ENCODE measurements around the gene EIF1AY.
"Not testable (repeated sequence)": the region's sequence is repeated elsewhere in the genome, so short reads cannot be mapped to it uniquely, and the experiment has no call there.

Gene EIF1AY, protein sequence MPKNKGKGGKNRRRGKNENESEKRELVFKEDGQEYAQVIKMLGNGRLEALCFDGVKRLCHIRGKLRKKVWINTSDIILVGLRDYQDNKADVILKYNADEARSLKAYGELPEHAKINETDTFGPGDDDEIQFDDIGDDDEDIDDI

DNA sequence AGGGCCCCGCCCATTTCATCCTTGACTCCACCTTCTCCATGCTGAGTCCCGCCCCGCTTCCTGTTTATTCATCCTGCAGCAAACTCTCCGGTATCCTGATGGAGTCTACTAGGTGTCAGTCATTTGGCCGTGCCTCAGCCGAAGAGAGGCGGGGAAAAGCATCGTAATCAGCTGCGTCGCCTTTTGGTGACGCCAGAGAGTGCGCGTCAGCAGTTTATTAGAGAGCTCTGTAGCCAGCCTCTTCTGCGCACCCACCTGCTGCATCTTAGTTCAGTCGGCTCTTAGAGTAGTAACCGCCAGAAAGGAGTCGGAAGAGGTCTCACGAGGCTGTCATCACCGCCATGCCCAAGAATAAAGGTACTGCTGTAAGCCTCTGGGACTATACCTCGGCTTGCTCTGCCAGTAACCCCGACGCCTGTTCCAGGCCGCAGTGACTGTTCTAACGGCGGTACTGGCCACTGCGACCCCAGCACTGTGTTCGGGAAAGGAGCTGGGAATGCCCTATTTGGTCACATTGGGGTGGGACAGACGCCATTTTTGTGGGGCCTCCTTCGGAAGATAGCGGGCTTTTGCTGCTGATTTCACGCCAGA, at the start of gene EIF1AY:
Gene EIF1AY, plus strand, starts transcription at position 246 of the 591 bp plus-strand sequence. Its CDS starts 96 bp downstream, at position 342.
- DNase-seq = no peak

DNA sequence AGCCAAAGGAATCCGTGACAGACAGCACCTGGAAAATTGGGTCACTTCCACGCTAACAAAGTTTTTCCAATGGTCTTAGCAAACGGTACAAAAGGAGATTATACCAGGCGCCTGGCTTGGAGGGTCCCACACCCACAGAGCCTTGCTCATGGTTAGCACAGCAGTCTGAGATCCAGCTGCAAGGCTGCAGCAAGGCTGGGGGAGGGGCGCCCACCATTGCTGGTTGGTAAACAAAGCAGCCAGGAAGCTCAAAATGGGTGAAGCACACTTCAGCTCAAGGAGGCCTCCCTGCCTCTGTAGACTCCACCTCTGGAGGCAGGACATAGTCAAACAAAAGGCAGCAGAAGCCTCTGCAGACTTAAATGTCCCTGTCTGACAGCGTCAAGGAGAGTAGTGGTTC, 47.1 kb upstream of the EIF1AY start:
- no peak for DNase-seq

DNA sequence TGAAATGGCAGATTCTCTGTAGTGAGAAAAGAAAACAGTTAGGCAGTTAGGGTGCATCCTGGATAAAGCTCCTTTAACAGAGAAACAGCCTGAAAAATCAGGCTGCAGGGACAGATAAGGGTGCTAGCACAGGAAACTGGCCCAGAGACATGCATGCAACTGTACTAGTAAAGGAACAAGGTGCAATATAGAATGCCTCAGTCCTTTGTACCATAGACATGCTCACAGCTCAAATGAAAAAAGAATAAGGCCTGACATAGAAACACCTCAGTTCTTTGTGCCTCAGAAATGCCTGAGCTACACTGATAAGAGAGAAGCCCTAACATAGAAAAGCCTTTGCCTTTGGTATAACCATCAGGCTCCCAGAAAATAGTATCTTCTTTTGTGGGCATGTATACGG, 37.4 kb upstream of the EIF1AY start:
- no peak for DNase-seq

DNA sequence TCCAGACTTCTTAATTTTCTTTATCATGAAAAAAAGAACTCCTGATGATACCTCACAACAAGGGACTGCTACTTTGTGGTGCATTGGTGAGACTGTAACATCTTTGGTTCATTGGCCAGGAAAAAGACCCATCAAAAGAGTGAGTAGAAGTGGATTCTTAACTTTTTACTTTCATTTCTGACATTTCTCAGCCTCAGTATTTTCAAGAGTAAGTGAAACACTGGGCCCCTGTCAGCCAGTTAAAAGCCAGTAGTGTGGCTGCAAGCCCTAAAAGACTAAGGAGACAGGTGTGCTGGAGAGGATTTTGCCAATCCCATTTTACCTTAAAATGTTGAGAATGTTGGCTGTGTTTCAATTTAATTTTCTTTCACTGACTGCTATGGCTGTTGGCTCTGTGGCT, 36.6 kb upstream of the EIF1AY start:
- DNase-seq = no peak

DNA sequence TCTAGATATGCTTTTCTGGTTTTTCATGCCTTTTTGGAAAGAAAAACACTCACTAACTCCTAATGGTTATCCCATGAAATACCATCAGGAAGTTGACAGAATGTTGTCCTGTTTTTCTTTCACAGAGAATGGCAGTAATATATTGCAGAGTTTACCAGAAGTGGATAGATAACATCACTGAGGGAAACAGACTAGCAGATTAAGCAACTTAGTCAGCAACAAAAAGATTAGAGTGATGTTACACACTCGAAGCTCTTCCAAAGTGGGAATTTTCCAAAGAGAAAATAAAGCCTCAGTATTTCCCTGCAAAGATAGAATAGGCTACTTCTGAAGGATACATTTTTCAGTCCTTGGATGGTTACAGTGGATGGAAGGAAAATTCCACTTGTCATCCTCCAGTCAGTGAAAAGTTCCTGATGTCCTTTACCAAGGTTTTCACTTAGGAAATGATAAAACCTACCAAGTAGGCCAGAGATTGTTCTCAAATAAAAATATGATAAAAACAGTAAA, 31.1 kb upstream of the EIF1AY start:
- DNase-seq = no peak

DNA sequence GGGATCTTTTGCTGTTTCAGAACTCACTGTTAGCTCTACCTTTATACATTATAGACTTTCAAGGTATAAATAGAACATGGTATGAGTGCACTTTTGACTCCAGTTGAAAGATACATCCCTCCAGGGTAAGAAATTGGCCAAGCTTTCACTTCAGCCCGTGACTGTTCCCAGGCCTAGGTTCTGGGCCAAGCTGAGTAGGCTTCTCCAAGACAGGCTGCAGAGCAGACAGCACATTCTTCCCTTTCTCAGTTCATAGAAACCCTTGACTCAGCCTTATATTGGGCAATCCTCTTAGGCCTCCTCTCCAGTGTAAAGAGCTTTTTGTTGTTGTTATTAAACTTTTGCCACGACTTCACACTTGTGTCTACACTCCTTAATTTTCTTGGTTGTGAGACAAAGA, 29.5 kb upstream of the EIF1AY start:
- no peak for DNase-seq

DNA sequence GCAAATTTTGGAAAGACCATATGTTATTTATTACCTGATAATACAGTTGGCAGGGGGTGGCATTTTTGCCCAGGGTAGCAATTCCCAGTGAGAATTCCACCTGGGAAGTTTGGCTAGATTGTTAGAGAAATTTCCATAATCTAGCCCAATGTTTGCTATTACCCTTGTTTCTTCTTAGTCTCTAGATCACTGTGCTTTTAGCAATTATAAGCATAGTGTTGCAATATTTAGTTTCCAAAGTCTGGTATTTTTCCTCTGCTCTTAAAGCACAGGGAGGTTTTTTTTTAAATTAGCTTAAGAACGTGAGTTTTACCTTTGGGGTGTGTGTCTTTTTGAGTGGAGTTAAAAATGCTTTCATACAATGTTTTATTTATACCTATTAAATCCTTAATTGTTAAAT, 26.3 kb upstream of the EIF1AY start:
- DNase-seq = no peak

DNA sequence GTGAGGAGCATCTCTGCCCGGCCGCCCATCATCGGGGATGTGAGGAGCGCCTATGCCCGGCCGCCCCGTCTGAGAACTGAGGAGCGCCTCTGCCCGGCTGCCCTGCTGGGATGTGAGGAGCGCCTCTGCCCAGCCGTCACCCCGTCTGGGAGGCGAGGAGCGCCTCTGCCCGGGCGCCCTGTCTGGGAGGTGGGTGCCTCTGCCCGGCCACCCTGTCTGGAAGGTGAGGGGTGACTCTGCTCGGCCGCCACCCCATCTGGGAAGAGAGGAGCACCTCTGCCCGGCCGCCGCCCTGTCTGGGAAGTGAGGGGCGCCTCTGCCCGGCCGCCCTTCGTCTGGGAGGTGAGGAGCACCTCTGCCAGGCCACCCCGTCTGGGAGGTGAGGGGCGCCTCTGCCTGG, 23.7 kb upstream of the EIF1AY start:
- DNase-seq = no peak

DNA sequence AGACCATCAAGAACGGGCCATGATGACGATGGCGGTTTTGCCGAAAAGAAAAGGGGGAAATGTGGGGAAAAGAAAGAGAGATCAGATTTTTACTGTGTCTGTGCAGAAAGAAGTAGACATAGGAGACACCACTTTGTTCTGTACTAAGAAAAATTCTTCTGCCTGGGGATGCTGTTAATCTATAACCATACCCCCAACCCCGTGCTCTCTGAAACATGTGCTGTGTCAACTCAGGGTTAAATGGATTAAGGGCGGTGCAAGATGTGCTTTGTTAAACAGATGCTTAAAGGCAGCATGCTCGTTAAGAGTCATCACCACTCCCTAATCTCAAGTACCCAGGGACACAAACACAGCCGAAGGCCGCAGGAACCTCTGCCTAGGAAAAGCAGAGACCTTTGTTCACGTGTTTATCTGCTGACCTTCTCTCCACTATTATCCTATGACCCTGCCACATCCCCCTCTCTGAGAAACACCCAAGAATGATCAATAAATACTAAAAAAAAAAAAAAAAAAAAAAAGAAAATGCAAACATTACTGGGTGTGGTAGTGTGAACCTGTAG, 22.7 kb upstream of the EIF1AY start:
- not testable (repeated sequence) for DNase-seq

DNA sequence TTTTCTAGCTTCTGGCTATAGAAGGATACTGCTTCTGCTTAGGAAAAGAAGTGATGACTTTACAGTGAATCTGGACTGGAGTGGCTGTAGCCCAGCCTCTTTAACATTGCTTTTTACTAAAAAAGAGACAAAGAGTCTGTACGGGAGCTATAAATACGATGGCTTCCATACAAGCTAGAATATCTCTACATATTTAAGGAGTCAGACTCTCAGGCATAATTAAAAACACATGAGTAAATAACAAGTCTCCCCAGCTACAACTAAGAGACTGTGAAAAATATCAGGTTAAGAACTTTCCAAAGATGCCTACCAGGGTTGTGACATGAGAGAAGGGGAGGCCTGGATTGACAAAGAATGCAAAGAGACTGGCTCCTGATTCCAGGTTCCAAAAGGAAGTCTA, 19.8 kb upstream of the EIF1AY start:
- no peak for DNase-seq

DNA sequence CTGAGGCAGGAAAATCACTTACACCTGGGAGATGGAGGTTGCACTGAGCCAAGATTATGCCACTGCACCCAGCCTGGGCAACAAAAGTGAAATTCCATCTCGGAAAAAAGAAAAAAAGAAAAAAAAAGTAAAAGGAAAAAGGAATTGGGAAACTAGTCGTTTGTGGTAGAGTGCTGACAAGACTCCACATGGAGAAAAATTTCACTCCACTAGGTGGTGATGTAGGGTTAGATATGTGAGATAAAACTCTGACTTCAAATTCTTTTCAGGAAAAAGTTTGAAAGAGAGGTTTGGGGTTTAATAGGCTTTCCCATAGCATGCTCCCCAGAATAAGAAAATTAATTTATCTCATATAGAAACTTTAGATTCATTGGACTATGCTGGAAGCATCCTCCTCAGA, 16.9 kb upstream of the EIF1AY start:
- no peak for DNase-seq

DNA sequence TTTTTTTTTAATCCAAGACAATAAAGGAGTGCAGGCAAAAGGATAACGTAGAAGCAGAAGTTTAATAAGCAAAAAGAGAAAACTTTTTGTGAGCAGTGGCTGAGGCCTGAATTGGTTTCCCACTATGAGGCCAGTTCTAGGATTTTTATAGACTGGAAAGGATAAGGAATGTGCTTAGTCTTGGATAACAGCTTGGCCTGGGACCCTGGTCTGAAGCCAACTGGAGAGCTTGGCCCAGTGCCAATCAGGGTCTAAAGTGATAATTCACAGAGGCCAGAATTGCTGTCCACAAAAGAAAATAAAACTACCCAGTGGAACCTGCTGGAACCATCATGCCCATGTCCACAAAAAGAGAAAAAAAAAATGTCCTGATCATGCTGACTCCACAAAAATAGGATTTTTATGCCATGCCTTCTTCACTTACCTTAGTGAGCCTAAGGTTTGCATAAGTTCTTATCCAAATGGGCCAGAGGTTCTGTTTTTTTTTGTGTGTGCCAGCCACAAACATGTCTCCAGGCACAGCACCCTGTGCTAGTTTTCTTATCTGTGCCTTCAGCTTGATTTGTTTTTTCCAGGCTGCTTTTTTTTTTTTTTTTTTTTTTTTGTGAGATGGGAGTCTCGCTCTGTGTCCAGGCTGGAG, 15.6 kb upstream of the EIF1AY start:
- DNase-seq = no peak

DNA sequence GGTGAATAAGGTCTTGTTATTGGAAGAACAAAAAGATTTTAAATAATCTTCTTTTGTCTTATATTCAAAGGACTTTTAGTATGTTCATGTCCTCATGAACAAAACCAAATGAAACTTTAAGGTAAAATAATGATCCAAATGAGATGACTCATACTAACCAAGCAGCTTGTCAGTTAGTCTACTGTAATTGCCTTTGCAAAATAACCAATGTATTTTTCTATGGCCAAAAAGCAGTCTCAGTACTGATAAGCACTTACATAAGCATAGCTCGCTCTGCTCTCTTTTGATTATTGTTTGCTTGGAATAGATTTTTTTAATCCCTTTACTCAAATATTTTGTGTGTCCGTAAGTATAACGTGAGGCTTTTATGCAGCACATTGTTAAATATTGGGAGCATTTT, 4.3 kb upstream of the EIF1AY start:
- DNase-seq = no peak

DNA sequence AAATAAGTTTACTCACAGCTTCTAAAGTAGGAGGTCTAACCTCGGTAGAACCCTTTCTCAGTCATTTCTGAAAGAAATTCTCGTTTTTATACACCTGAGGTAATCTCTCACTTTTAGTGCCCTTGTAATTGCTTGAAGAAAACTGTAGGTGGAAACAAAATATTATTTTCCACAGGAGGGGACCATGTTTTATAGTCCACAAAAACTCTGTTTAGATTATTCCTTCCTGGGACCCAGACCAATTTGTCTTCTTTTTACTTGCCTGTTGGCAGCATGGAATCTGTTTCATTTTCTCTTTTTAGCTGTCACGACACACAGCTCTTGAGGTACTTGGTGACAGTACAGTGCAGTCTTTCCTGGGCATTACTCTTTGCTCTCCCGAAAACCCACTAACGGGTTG, 930 bp downstream of the EIF1AY start:
- no peak for DNase-seq

DNA sequence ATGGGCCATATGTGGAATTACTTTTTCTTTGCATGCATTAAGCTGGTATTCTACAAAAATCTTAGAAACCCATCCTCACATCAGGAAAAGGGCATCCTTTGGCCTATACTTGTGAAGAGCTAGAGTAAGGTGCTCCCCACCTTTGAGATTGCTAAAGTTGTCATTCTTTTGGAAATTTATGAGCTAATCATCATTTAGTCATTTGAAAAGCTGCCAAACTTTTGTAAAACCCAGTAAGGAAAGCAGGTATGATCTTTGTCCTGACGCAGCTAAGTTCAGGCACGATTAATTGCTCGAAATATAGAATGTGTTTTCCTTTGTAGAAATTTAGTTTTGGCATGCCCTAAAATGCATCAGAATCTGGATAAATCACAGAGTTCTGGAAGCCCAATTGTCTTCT, 2.6 kb downstream of the EIF1AY start:
- DNase-seq = no peak

DNA sequence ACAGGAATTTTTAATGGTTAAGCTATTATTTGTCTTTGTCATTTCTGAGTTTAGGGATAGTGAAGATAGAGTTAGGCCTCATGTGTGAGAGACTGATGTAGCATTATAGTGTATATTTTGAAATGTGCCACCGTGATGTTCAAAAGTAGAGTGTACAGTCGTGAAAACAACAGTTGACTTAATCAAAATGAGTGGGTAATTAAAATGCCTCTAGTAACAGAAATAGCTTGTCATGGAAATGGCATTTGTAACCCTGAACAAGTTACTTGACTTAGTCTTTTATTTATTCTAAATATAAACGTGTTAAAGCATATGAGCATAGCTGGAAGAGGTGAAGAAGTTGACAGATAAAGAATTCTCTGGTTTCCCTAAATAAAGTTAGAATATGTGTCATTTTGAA, 6.1 kb downstream of the EIF1AY start:
- no peak for DNase-seq

DNA sequence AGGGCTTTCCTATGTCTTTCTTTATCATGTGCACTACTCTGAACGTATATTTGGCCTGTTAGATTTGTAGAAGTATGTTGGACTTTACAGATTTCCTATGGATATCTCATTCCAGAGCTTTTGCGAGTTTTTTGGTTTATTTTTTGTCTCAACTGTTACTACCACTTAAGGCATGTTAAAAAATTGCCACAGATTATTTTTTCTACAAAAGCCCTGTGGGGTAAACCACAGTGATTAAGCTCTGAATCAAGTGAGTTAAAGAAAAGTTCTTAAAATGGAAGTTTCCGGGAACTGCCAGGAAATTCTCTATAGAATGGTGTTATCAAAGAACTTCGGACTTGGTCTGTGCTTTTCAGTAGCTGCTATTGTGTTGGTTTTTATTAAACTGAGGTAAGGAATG, 10.6 kb downstream of the EIF1AY start:
- DNase-seq = no peak
